Thyroid gland (tissue), 4 donors: Measurements from ENCODE around the gene PARD3B. TPM values are rescaled to one million over a fixed set of nuclear protein-coding genes. Genes with fewer than 3 reads are reported as not detected.

Source experiments
- DNase-seq, 2 donors: peaks; one replicate each; pipeline ENCODE4 v3.0.0-alpha.2; 2019
- H3K27ac ChIP-seq, 3 donors: fragments of 200-600 bp; sonication (generic); 1 replicate in 2 of 3; 2 replicates in 1 of 3; pipeline ENCODE4 v1.5.1; 2016 to 2019; ENCODE audit warnings: mild to moderate bottlenecking in 1 of 3, moderate library complexity in 1 of 3
- H3K27me3 ChIP-seq: fragments of 200-600 bp; sonication (generic); one replicate; pipeline ENCODE4 v1.5.1; 2019
- H3K36me3 ChIP-seq, 2 donors: fragments of 200-600 bp; sonication (generic); one replicate each; pipeline ENCODE4 v1.5.1; 2016 to 2019
- H3K4me1 ChIP-seq, 2 donors: fragments of 200-600 bp; sonication (generic); one replicate each; pipeline ENCODE4 v1.5.1; 2017 to 2019
- H3K4me3 ChIP-seq, 3 donors: fragments of 200-600 bp; sonication (generic); replicated peaks in 1 of 3; 1 replicate in 2 of 3; 2 replicates in 1 of 3; pipeline ENCODE4 v1.5.1; 2016; ENCODE audit warnings: mild to moderate bottlenecking in 1 of 3
- H3K9me3 ChIP-seq: fragments of 200-600 bp; sonication (generic); one replicate; pipeline ENCODE4 v1.5.1; 2017
- CTCF ChIP-seq, 6 experiments: fragments of 200-600 bp in 3 of 6; fragments of 450-650 bp in 3 of 6; sonication (generic) in 3 of 6; IDR thresholded peaks; one replicate each; pipeline ENCODE4 v1.5.1; 2016 to 2019; ENCODE audit warnings: antibody characterized with exemption in 6 of 6, mild to moderate bottlenecking in 2 of 6, inconsistent platforms in 1 of 6, moderate library complexity in 1 of 6
- POLR2A ChIP-seq, 2 donors: fragments of 450-650 bp; IDR thresholded peaks; one replicate each; pipeline ENCODE4 v1.6.1; 2017; ENCODE audit warnings: antibody characterized with exemption in 2 of 2, mild to moderate bottlenecking in 2 of 2, moderate library complexity in 1 of 2
- WGBS, 2 donors: methylation state at CpG; one replicate each; pipeline ENCODE4 v1.1.5; 2017; 5-methylcytosine and 5-hydroxymethylcytosine counted together
- intact Hi-C: fragments of 100-400 bp; cut with DNase I; formaldehyde crosslinking; loops from one replicate; pipeline ENCODE4 v1.15.1; 2023
- total RNA-seq, 4 donors: library from RNA; depleted of rRNA; stranded (reverse); fragments of >200 nt; gene quantifications; one replicate each; pipeline ENCODE4 v1.2.3, GENCODE V29; 2016

PARD3B gene
- total RNA-seq, 4 donors from 2014 or later = 27.0 to 43.4 (median 34.6) TPM

GRCh38 chr2:204842661-204843485 is 297.6 kb downstream of the PARD3B start:
- no peak for TF ChIP-seq POLR2A (IDR thresholded peaks at IDR 0.05)
- TF ChIP-seq CTCF (IDR thresholded peaks at IDR 0.05) = no peak
- no peaks in the 10 kb centered on the region for H3K27me3 ChIP-seq
- 58 to 68% methylated on average over 8 to 9 of the region's 9 CpGs for WGBS, 2 donors
- H3K4me3 ChIP-seq = no peak overlapping the region
- H3K4me1 ChIP-seq = peaks cover 8 to 11% of the 10 kb centered on the region in 2 donors
- H3K36me3 ChIP-seq = no peaks in the 10 kb centered on the region
- DNase-seq = peak; percentile 34 to 37
- no peaks in the 10 kb centered on the region for H3K9me3 ChIP-seq
- H3K27ac ChIP-seq = no peak overlapping the region
- intact Hi-C loops = no loop called here

GRCh38 chr2:204846471-204846870 is 301.2 kb downstream of the PARD3B start:
- Histone ChIP-seq H3K9me3 (no peaks in the 10 kb centered on the region), H3K4me1 (peaks cover 8 to 11% of the 10 kb centered on the region in 2 donors), H3K4me3 (no peak overlapping the region), H3K27me3 (no peaks in the 10 kb centered on the region), H3K27ac (no peak overlapping the region), H3K36me3 (no peaks in the 10 kb centered on the region)
- WGBS, 2 donors = 82% methylated on average over 4 of the region's 4 CpGs
- TF ChIP-seq CTCF (IDR thresholded peaks at IDR 0.05) (no peak), POLR2A (IDR thresholded peaks at IDR 0.05) (no peak)
- intact Hi-C loops = no loop called here
- DNase-seq = no peak

GRCh38 chr2:204849892-204850291 is 304.6 kb downstream of the PARD3B start:
- WGBS, 2 donors = 81 to 83% methylated on average over 3 of the region's 3 CpGs

GRCh38 chr2:204850581-204850980 is 305.3 kb downstream of the PARD3B start:
- DNase-seq = no peak
- no peak overlapping the region for H3K27ac ChIP-seq
- no peaks in the 10 kb centered on the region for H3K4me1 ChIP-seq
- H3K9me3 ChIP-seq = no peaks in the 10 kb centered on the region
- no peak overlapping the region for H3K4me3 ChIP-seq
- intact Hi-C loops = no loop called here
- TF ChIP-seq POLR2A (IDR thresholded peaks at IDR 0.05) = no peak
- TF ChIP-seq CTCF (IDR thresholded peaks at IDR 0.05) = no peak
- no peaks in the 10 kb centered on the region for H3K27me3 ChIP-seq
- WGBS, 2 donors = 92 to 94% methylated on average over 4 of the region's 4 CpGs
- H3K36me3 ChIP-seq = no peaks in the 10 kb centered on the region

More at GRCh38 chr2:204849892-204850291, 304.6 kb downstream of the PARD3B start:
- Histone ChIP-seq H3K9me3 (no peaks in the 10 kb centered on the region), H3K4me1 (no peaks in the 10 kb centered on the region), H3K27me3 (no peaks in the 10 kb centered on the region), H3K27ac (no peak overlapping the region), H3K4me3 (no peak overlapping the region), H3K36me3 (no peaks in the 10 kb centered on the region)
- DNase-seq = no peak
- no peak for TF ChIP-seq POLR2A (IDR thresholded peaks at IDR 0.05)
- TF ChIP-seq CTCF (IDR thresholded peaks at IDR 0.05) = no peak
- intact Hi-C loops = no loop called here

- no peaks in the 10 kb centered on the region for H3K4me1 ChIP-seq
- H3K36me3 ChIP-seq = no peaks in the 10 kb centered on the region
- no peak overlapping the region for H3K4me3 ChIP-seq
- TF ChIP-seq POLR2A (IDR thresholded peaks at IDR 0.05) = no peak
- TF ChIP-seq CTCF (IDR thresholded peaks at IDR 0.05) = no peak
- intact Hi-C loops = no loop called here
- 92 to 94% methylated on average over 1 of the region's 1 CpG for WGBS, 2 donors
- no peak for DNase-seq
- no peak overlapping the region for H3K27ac ChIP-seq
- H3K9me3 ChIP-seq = no peaks in the 10 kb centered on the region
- H3K27me3 ChIP-seq = no peaks in the 10 kb centered on the region
Measured at GRCh38 chr2:204853905-204854304, 308.6 kb downstream of the PARD3B start.
